NCI-H345 treated with DMSO at 0.1 percent for 48 hours (cell line): ENCODE results near the gene DCUN1D2.

ENCODE experiments used
- DNase-seq: peaks from one replicate; lab custom pipeline; 2025; ENCODE audit not compliant: unreplicated experiment; lab: John Stamatoyannopoulos, UW

DCUN1D2 gene

DNA sequence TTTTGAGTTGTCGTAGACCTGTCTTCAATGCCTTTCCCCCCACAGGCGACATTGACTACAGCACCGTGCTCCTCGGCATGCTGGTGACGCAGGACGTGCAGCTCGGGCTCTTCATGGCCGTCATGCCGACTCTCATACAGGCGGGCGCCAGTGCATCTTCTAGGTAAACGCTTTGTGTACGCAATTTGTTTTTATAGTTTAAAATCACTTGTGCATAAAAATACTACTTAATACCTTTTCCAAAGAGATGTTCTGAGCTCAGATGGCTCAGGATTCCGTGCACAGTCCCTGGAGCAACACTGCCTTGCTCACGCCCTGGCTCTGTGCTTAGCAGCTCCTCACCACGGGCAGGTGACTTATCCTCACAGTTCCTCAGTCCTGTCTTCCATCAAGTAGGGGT, 30.1 kb upstream of the DCUN1D2 start:
- no peak for DNase-seq

DNA sequence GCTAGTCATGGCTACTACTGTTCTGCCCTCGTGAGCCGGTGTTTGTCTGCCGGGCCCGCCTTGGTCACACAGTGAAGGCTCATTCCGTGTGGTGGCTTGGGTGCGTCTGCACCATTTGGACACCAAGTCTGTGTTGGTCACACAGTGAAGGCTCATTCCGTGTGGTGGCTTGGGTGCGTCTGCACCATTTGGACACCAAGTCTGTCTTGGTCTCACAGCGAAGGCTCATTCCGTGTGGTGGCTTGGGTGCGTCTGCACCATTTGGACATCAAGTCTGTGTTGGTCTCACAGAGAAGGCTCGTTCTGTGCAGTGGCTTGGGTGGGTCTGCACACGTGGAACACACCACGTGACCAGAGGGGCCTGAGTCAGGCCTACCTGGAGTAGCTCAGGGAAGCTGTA, 29.0 kb upstream of the DCUN1D2 start:
- DNase-seq = no peak

- DNase-seq = no peak
These were observed 27.7 kb upstream of the DCUN1D2 start for GRCh38 chr13:113518076-113518803.

DNA sequence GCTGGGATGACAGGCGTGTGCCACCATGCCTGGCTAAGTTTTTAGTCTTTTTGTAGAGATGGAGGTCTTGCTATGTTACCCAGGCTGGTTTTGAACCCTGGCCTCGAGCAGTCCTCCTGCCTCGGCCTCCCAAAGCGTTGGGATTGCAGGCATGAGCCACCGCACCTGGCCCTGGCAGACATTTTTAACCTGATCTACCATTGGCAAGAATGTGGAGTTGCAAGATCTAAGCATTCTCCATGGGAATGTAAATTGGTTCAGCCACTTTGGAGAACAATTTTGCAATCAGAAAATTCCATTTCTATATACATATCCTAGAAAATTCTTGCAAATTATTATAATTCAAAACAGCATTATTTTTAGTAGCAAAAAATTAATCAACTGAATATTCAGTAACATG, 24.3 kb upstream of the DCUN1D2 start:
- DNase-seq = no peak

DNA sequence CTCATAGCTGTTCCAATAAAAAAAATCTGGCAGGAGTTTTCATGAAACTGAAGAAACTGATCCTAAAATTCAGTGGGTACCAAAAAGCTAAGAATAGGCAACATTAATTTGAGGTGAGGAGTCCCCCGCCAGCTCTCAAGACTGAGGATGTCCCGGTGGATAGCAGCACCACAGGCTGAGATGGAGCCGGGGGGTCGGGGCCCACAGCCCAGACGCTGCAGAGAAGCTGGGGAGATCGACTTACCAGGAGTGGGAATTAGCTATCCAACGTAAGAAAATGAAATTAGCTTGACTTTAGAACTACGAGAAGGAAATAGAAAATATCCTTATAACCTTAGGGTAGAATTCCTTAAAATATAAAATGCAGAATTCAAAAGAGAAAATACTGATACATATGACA, 23.2 kb upstream of the DCUN1D2 start:
- no peak for DNase-seq

DNA sequence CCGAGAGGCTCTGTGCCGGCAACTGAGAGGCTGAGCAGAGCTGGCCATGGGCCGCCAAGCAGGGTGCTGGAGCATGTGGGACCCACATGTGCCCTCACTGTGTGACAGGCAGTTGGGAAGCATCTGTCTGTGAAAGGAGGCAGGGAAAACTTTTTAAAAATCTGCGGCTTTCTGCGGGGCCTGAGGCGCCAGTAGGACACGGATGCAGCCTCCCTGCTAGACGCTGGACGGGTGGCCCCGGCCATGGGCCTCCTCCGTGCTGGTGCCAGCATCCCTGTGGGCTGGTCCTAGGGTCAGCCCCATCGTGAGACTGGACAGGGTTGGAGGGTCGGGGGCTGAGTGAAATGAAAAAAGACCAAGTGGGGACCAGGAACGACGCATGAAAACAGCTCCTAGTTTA, 20.9 kb upstream of the DCUN1D2 start:
- no peak for DNase-seq

DNA sequence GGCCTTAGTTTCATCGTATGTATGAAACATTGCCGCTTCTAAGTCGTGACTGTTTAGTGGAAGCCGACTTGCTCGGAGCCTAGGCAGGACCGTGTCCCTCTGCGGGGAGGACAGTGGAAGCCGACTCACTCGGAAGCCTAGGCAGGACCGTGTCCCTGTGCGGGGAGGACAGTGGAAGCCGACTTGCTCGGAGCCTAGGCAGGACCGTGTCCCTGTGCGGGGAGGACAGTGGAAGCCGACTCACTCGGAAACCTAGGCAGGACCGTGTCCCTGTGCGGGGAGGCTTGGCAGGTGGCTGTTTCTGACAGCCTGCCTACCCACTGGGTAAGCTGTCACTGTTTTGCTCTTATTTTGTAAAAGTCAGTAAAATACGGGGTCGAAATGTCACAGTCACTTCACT, 20.4 kb upstream of the DCUN1D2 start:
- DNase-seq = no peak

- DNase-seq = no peak
These were observed 19.5 kb upstream of the DCUN1D2 start for GRCh38 chr13:113509989-113510388.

- DNase-seq = no peak
These were observed 18.2 kb upstream of the DCUN1D2 start for GRCh38 chr13:113508521-113509254.

- no peak for DNase-seq
These were observed 17.2 kb upstream of the DCUN1D2 start for GRCh38 chr13:113507505-113508345.

GRCh38 chr13:113506871-113507388, 16.4 kb upstream of the DCUN1D2 start:
- no peak for DNase-seq

DNA sequence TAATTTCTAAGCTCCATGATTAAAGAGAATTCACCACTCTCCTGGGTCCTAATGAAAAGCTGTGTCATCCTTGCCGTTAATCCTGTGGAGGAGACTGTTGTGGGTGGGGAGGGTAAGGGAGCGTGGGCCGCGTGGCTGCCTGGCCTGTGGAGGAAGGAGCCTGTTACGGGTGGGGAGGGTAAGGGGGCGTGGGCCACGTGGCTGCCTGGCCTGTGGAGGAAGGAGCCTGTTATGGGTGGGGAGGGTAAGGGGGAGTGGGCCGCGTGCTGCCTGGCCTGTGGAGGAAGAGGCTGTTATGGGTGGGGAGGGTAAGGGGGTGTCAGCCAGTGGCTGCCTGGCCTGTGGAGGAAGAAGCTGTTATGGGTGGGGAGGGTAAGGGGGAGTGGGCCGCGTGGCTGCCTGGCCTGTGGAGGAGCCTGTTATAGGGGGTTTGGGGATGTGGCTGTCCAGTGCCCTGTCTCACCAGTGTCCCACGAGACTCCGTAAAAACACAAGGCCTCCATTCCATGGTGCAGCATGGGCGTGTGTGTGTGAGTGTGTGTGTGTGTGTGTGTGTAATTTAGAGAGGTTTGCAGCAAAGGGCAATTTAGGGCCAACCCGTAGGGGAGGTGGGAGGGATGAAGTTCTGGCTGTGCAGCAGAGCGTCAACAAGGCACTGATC, 15.6 kb upstream of the DCUN1D2 start:
- no peak for DNase-seq

- DNase-seq = no peak
These were observed 12.2 kb upstream of the DCUN1D2 start for GRCh38 chr13:113502686-113503085.

- DNase-seq = no peak
These were observed 10.2 kb upstream of the DCUN1D2 start for GRCh38 chr13:113500530-113501265.

DNA sequence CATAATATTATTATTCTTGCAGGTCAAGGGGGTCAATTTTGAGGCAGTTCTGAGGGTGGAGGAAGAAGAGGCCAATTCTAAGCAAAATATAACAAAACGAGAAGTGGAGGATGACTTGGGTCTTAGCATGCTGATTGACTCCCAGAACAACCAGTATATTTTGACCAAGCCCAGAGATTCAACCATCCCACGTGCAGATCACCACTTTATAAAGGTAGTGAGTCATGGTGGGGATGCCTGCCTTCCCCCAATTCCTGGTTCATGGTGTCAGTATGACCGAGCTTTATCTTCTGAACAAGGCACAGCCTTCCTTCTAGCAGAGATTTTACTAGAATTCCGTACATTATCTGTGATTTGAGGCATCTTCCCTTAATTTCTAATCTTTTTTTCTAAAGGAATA, 9.4 kb upstream of the DCUN1D2 start:
- no peak for DNase-seq

DNA sequence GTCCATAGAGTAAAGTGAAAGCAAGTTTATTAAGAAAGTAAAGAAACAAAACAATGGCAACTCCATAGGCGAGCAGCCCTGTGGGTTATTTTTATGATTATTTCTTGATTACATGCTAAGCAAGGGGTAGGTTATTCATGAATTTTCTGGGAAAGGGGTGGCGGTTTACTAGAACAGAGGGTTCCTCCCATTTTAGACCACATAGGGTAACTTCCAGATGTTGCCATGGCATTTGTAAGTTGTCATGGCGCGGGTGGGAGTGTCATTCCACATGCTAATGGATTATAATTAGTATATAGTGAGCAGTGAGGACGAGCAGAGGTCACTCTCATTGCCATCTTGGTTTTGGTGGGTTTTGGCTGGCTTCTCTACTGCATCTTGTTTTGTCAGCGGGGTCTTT, 8.4 kb upstream of the DCUN1D2 start:
- no peak for DNase-seq

GRCh38 chr13:113497217-113497616, 6.7 kb upstream of the DCUN1D2 start:
- DNase-seq = no peak

DNA sequence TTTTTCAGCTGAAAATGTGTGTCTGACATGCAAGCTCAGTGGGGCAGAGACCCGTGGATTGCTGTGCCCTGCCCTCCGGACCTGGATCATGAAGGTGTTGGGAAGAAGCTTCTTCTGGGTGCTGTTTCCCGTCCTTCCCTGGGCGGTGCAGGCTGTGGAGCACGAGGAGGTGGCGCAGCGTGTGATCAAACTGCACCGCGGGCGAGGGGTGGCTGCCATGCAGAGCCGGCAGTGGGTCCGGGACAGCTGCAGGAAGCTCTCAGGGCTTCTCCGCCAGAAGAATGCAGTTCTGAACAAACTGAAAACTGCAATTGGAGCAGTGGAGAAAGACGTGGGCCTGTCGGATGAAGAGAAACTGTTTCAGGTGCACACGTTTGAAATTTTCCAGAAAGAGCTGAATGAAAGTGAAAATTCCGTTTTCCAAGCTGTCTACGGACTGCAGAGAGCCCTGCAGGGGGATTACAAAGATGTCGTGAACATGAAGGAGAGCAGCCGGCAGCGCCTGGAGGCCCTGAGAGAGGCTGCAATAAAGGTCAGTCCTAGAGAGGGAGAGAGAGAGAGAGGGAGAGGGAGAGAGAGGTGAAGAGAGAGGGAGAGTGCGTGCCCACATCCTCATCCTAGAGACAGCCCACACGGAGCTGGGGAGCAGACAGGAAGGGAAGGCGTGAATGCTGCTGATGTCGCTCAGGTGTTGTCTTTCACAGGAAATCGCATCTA, 5.1 kb upstream of the DCUN1D2 start:
- DNase-seq = no peak

DNA sequence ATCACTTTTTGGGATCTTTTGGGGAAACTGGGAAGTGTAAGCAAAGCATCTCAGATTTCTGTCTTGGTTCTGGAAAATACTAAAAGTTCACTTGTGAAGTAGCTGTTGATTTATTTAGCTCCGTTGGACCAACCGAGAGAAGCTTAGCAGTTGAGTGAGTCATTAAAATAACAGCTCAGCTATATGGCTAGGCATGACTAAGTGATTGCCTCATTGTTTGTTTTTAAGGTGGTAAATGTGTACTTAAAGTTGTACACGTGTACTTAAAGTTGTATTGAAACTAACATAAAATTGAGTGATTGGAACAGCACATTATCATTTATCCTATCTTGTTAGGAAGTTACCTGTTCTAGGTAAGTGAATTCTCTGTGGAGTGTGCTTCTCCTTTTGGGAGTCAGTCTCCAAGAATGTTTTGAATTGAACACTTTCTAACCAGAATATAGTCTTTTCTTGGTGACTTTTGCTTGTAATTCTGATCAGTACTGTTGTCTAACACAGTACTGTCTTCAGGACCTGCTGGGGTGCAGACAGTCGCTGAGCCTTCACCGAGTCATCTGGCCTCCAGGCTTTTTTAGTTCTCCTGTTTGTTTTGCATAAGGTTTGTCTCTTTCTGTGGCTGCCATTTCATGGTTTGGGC, 2.9 kb upstream of the DCUN1D2 start:
- DNase-seq = no peak
